Measurements from ENCODE around the gene TSPAN4. TPM values are rescaled to one million over a fixed set of nuclear protein-coding genes. Genes with fewer than 3 reads are reported as not detected.

Gene TSPAN4
- polyA plus RNA-seq, 4 donors = 5.1 to 53.3 (median 10.2) TPM

DNA sequence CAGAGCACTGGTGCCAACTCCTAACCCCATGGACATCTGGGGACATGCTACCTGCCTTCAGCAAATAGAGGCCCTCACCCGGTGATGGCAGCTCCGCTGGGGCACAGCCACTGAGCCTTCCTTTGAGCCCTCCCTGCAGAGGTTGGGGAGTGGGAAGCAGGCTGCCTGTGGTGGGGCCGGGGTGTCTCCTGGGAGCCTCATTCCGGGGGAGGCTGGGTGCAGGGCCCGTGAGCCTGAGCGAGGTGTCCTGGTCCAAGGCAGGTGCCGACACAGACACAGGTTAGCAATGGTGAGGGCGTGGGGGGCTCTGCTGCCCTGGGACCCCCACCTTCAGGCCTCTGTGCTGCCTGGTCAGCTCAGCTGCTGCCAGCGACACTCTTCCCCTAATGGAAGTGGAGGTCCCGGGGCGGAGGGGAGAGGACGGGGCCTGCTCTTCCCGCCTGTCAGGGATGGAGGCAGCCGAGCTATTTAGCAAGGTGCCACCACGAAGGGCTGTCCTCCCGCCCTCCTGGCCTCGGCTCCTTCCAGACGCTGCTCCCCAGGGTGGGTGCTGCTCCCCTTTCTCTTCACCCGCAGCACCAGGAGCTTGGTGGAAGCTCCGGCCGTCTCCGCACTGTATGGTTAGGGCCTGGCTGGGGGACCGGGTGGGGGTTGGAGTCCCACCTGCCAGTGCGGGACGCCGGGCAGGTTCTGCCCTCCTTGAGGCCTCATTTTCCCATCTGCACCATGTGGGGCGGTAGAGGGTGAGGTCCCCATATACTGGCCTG is 11.2 kb downstream of the TSPAN4 start:
- Histone ChIP-seq H3K4me3 (ENCODE audit: low read depth in 1 of 3, low read length in 3 of 3) (no peak overlapping the region), H3K27me3 (ENCODE audit: control insufficient read depth in 3 of 3, insufficient read depth in 3 of 3, low read length in 3 of 3) (peaks cover 0 to 28% (median 6%) of the 10 kb centered on the region in 3 donors), H3K9me3 (ENCODE audit: control insufficient read depth in 2 of 2, insufficient read depth in 1 of 2, low read depth in 1 of 2, low read length in 1 of 2) (no peaks in the 10 kb centered on the region), H3K36me3 (ENCODE audit: control insufficient read depth in 3 of 3, insufficient read depth in 2 of 3, low read depth in 1 of 3, low read length in 3 of 3) (peaks cover 0 to 5% (median 0%) of the 10 kb centered on the region in 3 donors), H3K4me1 (ENCODE audit: control insufficient read depth in 3 of 3, insufficient read depth in 2 of 3, low read depth in 1 of 3, low read length in 2 of 3) (peaks cover 0 to 12% (median 0%) of the 10 kb centered on the region in 3 donors), H3K27ac (ENCODE audit: low read depth in 1 of 3, low read length in 2 of 3) (no peak overlapping the region)
- FAIRE-seq (no peak), DNase-seq (no peak)
- 79 to 88% (median 85%) methylated on average over 26 to 27 of the region's 27 CpGs for WGBS, 3 donors

DNA sequence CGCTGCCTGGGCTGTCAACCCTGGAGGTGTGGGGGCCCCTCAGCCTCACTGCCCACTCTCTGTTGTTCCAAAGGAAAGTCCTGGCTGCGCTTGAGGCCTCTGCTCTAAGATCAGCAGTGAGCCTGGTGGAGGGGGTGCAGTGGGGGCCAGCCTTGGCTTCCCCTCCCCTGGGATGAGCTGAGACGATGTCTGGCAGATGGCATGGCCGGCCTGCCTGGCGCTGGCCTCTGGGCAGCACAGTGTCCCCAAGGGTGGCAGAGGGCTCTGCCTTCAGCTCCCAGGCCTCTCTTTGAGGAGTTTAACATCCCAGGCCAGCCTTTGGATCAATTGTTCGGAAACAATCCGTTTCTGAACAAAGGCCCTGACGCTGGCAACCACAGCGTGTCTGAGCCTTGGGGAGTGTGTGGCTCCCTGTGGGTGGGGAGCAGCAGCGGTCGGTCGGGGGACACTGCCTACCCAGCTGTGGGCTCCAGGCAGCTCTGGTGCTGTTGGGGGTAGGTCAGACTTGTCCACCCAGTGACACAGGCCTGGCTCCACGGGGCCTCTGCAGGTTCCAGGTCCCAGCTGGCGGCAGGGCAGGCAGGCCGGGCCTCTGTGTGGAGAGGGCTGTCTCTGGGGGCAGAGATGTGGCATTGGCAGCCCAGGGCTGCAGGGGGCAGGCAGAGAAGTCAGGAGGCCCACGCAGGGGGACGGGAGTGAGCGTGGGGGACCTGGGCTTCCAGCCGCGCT is 12.1 kb downstream of the TSPAN4 start:
- Histone ChIP-seq H3K36me3 (ENCODE audit: control insufficient read depth in 3 of 3, insufficient read depth in 2 of 3, low read depth in 1 of 3, low read length in 3 of 3) (peaks cover 0 to 5% (median 0%) of the 10 kb centered on the region in 3 donors), H3K4me1 (ENCODE audit: control insufficient read depth in 3 of 3, insufficient read depth in 2 of 3, low read depth in 1 of 3, low read length in 2 of 3) (peaks cover 0 to 17% (median 0%) of the 10 kb centered on the region in 3 donors), H3K9me3 (ENCODE audit: control insufficient read depth in 2 of 2, insufficient read depth in 1 of 2, low read depth in 1 of 2, low read length in 1 of 2) (no peaks in the 10 kb centered on the region), H3K4me3 (ENCODE audit: low read depth in 1 of 3, low read length in 3 of 3) (no peak overlapping the region), H3K27ac (ENCODE audit: low read depth in 1 of 3, low read length in 2 of 3) (no peak overlapping the region), H3K27me3 (ENCODE audit: control insufficient read depth in 3 of 3, insufficient read depth in 3 of 3, low read length in 3 of 3) (peaks cover 0 to 23% (median 3%) of the 10 kb centered on the region in 3 donors)
- WGBS, 3 donors = 73 to 83% (median 82%) methylated on average over 19 to 20 of the region's 20 CpGs
- FAIRE-seq = no peak
- DNase-seq = no peak

DNA sequence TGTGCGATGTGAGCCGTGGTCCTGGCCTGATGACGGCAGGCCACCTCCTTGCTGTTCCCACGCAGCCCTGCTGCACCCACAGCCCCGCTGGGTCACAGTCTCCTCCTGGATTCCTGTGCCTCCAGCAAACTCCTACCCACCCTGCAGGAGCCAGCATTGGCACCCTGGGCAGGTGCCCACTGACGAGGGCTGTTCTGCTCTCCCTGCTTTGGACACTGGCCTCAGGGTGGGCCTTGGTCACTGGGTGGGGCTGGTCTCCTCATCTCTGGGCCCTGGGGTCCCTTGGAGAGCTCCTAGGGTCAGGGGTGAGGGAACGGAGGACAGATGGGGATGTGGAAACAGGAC is 12.7 kb downstream of the TSPAN4 start:
- WGBS, 3 donors = 74 to 85% (median 78%) methylated on average over 6 to 7 of the region's 7 CpGs

DNA sequence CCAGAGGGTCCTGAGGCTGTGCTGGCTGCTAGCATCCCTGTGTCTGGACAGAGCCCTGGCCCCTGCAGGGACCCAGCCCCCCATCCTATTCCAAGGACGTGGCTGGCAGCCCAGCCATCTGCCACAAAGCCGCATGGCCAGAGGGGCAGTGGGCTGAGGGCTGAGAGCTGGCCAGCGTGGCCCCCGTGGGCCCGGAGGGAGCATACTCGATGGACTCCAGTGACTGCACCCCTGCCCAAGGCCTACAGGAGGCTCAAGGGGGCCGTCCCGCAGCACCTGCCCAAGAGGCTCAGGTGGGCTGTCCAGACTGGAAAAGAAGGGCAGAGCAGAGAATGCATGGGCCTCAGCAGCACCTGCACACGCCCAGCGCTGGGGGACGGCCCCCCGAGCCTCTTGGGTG is 13.1 kb downstream of the TSPAN4 start:
- H3K27ac ChIP-seq (ENCODE audit: low read depth in 1 of 3, low read length in 2 of 3) = no peak overlapping the region
- no peak for DNase-seq
- 79 to 84% (median 83%) methylated on average over 10 to 12 of the region's 12 CpGs for WGBS, 3 donors
- H3K4me1 ChIP-seq (ENCODE audit: control insufficient read depth in 3 of 3, insufficient read depth in 2 of 3, low read depth in 1 of 3, low read length in 2 of 3) = peaks cover 0 to 18% (median 0%) of the 10 kb centered on the region in 3 donors
- H3K9me3 ChIP-seq (ENCODE audit: control insufficient read depth in 2 of 2, insufficient read depth in 1 of 2, low read depth in 1 of 2, low read length in 1 of 2) = no peaks in the 10 kb centered on the region
- H3K36me3 ChIP-seq (ENCODE audit: control insufficient read depth in 3 of 3, insufficient read depth in 2 of 3, low read depth in 1 of 3, low read length in 3 of 3) = peaks cover 0 to 5% (median 0%) of the 10 kb centered on the region in 3 donors
- H3K4me3 ChIP-seq (ENCODE audit: low read depth in 1 of 3, low read length in 3 of 3) = no peak overlapping the region
- FAIRE-seq = no peak
- H3K27me3 ChIP-seq (ENCODE audit: control insufficient read depth in 3 of 3, insufficient read depth in 3 of 3, low read length in 3 of 3) = peaks cover 0 to 19% (median 0%) of the 10 kb centered on the region in 3 donors

More for the DNA sequence above, 12.7 kb downstream of the TSPAN4 start:
- no peak overlapping the region for H3K4me3 ChIP-seq (ENCODE audit: low read depth in 1 of 3, low read length in 3 of 3)
- no peak for FAIRE-seq
- no peak for DNase-seq
- peaks cover 0 to 5% (median 0%) of the 10 kb centered on the region in 3 donors for H3K36me3 ChIP-seq (ENCODE audit: control insufficient read depth in 3 of 3, insufficient read depth in 2 of 3, low read depth in 1 of 3, low read length in 3 of 3)
- peaks cover 0 to 22% (median 0%) of the 10 kb centered on the region in 3 donors for H3K27me3 ChIP-seq (ENCODE audit: control insufficient read depth in 3 of 3, insufficient read depth in 3 of 3, low read length in 3 of 3)
- H3K9me3 ChIP-seq (ENCODE audit: control insufficient read depth in 2 of 2, insufficient read depth in 1 of 2, low read depth in 1 of 2, low read length in 1 of 2) = no peaks in the 10 kb centered on the region
- H3K27ac ChIP-seq (ENCODE audit: low read depth in 1 of 3, low read length in 2 of 3) = no peak overlapping the region
- H3K4me1 ChIP-seq (ENCODE audit: control insufficient read depth in 3 of 3, insufficient read depth in 2 of 3, low read depth in 1 of 3, low read length in 2 of 3) = peaks cover 0 to 20% (median 0%) of the 10 kb centered on the region in 3 donors

DNA sequence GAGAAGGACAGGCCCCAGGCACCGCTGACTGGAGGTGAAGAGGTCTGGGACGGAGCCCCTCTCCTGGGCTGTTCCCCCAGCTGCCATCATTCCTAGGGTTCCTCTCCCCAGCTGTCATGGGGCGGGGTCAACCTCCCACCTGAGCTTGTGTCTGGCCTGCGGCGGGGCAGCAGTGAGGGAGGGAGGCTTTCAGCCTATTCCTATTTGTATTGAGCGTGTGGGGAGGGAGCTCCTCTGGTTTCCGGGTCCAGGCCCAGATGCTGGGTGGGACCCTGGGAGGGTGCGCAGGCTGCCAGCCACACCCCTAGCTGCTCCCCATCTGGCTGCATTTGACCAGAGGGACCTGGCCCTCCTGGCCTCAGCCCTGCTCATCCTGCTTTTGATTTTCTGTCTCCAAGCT is 13.7 kb downstream of the TSPAN4 start:
- H3K27me3 ChIP-seq (ENCODE audit: control insufficient read depth in 3 of 3, insufficient read depth in 3 of 3, low read length in 3 of 3) = peaks cover 0 to 18% (median 0%) of the 10 kb centered on the region in 3 donors
- H3K36me3 ChIP-seq (ENCODE audit: control insufficient read depth in 3 of 3, insufficient read depth in 2 of 3, low read depth in 1 of 3, low read length in 3 of 3) = peaks cover 0 to 5% (median 0%) of the 10 kb centered on the region in 3 donors
- peaks cover 0 to 13% (median 0%) of the 10 kb centered on the region in 3 donors for H3K4me1 ChIP-seq (ENCODE audit: control insufficient read depth in 3 of 3, insufficient read depth in 2 of 3, low read depth in 1 of 3, low read length in 2 of 3)
- 63 to 72% (median 65%) methylated on average over 7 to 8 of the region's 8 CpGs for WGBS, 3 donors
- no peaks in the 10 kb centered on the region for H3K9me3 ChIP-seq (ENCODE audit: control insufficient read depth in 2 of 2, insufficient read depth in 1 of 2, low read depth in 1 of 2, low read length in 1 of 2)
- FAIRE-seq = no peak
- H3K4me3 ChIP-seq (ENCODE audit: low read depth in 1 of 3, low read length in 3 of 3) = no peak overlapping the region
- no peak for DNase-seq
- no peak overlapping the region for H3K27ac ChIP-seq (ENCODE audit: low read depth in 1 of 3, low read length in 2 of 3)

DNA sequence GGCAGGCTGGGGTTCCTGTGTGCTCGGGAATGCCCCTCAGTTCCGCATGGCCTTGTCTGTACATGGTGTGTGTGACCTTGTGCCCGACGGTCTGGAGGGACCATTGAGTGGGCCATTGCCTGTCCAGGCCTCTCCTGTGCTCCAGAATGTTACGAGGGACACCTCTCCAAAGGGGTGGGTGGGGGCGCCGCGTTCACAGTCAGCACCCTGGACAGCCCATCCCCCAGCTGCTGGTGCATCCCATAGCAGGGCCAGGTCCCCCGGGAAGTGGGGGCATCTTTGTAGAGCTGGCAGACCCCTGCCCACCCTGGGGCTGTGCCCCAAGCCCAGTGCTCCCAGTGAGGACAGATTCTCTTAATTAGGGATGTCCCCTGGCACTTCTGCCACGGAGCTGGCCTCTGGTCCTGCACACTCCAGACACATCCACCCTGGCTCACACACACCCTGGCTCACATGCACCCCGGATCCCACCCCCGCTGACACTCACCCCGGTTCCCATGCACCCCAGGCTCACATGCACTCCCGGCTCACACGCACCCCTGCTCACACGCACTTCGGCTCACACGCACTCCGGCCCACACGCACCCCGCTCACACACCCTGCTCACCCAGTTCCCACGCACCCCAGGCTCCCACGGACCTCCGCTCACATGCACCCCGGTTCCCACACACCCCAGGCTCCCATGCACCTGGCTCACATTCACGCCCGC is 15.6 kb downstream of the TSPAN4 start:
- no peak overlapping the region for H3K27ac ChIP-seq (ENCODE audit: low read depth in 1 of 3, low read length in 2 of 3)
- no peak overlapping the region for H3K4me3 ChIP-seq (ENCODE audit: low read depth in 1 of 3, low read length in 3 of 3)
- no peak for FAIRE-seq
- H3K27me3 ChIP-seq (ENCODE audit: control insufficient read depth in 3 of 3, insufficient read depth in 3 of 3, low read length in 3 of 3) = peaks cover 0 to 14% (median 0%) of the 10 kb centered on the region in 3 donors
- H3K9me3 ChIP-seq (ENCODE audit: control insufficient read depth in 2 of 2, insufficient read depth in 1 of 2, low read depth in 1 of 2, low read length in 1 of 2) = no peaks in the 10 kb centered on the region
- no peak for DNase-seq
- H3K36me3 ChIP-seq (ENCODE audit: control insufficient read depth in 3 of 3, insufficient read depth in 2 of 3, low read depth in 1 of 3, low read length in 3 of 3) = peaks cover 0 to 8% (median 0%) of the 10 kb centered on the region in 3 donors
- peaks cover 0 to 30% (median 0%) of the 10 kb centered on the region in 3 donors for H3K4me1 ChIP-seq (ENCODE audit: control insufficient read depth in 3 of 3, insufficient read depth in 2 of 3, low read depth in 1 of 3, low read length in 2 of 3)
- 77 to 85% (median 77%) methylated on average over 25 to 27 of the region's 27 CpGs for WGBS, 3 donors

DNA sequence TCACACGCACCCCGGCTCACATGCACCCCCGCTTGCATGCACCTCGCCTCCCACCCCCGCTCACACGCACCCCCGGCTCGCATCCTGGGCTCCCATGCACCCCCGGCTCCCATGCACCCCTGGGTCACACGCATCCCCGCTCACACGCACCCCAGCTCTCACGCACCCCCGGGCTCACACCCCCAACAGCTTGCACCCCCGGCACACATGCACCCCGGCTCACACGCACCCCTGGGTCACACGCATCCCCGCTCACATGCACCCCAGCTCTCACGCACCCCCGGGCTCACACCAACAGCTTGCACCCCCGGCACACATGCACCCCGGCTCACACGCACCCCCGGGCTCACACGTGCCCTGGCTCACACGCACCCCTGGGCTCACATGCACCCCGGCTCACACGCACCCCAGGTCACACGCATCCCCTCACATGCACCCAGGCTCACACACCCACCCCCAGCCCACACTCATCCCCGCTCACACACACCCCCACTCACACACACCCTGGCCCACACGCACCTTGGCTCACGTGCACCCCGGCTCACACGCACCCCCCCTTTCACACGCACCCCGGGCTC is 16.2 kb downstream of the TSPAN4 start:
- no peak overlapping the region for H3K4me3 ChIP-seq (ENCODE audit: low read depth in 1 of 3, low read length in 3 of 3)
- H3K27ac ChIP-seq (ENCODE audit: low read depth in 1 of 3, low read length in 2 of 3) = no peak overlapping the region
- H3K9me3 ChIP-seq (ENCODE audit: control insufficient read depth in 2 of 2, insufficient read depth in 1 of 2, low read depth in 1 of 2, low read length in 1 of 2) = no peaks in the 10 kb centered on the region
- FAIRE-seq (no peak), DNase-seq (no peak)
- whole genome bisulfite sequencing, 3 donors = 79 to 90% (median 83%) methylated on average over 35 to 37 of the region's 37 CpGs
- H3K36me3 ChIP-seq (ENCODE audit: control insufficient read depth in 3 of 3, insufficient read depth in 2 of 3, low read depth in 1 of 3, low read length in 3 of 3) = peaks cover 0 to 12% (median 0%) of the 10 kb centered on the region in 3 donors
- H3K27me3 ChIP-seq (ENCODE audit: control insufficient read depth in 3 of 3, insufficient read depth in 3 of 3, low read length in 3 of 3) = peaks cover 0 to 14% (median 0%) of the 10 kb centered on the region in 3 donors
- peaks cover 0 to 36% (median 0%) of the 10 kb centered on the region in 3 donors for H3K4me1 ChIP-seq (ENCODE audit: control insufficient read depth in 3 of 3, insufficient read depth in 2 of 3, low read depth in 1 of 3, low read length in 2 of 3)

All from small intestine (tissue), 7 donors.